Endodermal cell (in vitro differentiated cells): Measurements from ENCODE around the gene TUBA3C. TPM values are rescaled to one million over a fixed set of nuclear protein-coding genes. Genes with fewer than 3 reads are reported as not detected.

Experiments used
- DNase-seq: peaks from one replicate; pipeline ENCODE4 v3.0.0-alpha.2; 2017
- H3K27ac ChIP-seq: 2 replicates; pipeline ENCODE4 v1.5.1; 2013; ENCODE audit warnings: mild to moderate bottlenecking, low read depth, low read length, moderate library complexity
- H3K27me3 ChIP-seq: 2 replicates; pipeline ENCODE4 v1.6.1; 2013; ENCODE audit warnings: mild to moderate bottlenecking, low read length, moderate library complexity; ENCODE audit not compliant: insufficient read depth, control insufficient read depth, poor library complexity, severe bottlenecking
- H3K36me3 ChIP-seq: 2 replicates; pipeline ENCODE4 v1.7.0; 2013; ENCODE audit warnings: mild to moderate bottlenecking, low read length, moderate library complexity; ENCODE audit not compliant: control insufficient read depth, insufficient read depth
- H3K4me1 ChIP-seq: one replicate; pipeline ENCODE4 v1.7.0; 2013; ENCODE audit warnings: low read length; ENCODE audit not compliant: control insufficient read depth, insufficient read depth
- H3K4me3 ChIP-seq: 2 replicates; pipeline ENCODE4 v1.5.1; 2013; ENCODE audit warnings: mild to moderate bottlenecking, low read length, moderate library complexity
- H3K9ac ChIP-seq: 2 replicates; pipeline ENCODE4 v1.6.1; 2013; ENCODE audit warnings: mild to moderate bottlenecking, low read length, moderate library complexity; ENCODE audit not compliant: poor library complexity, severe bottlenecking; ENCODE audit errors: extremely low read depth
- H3K9me3 ChIP-seq: 2 replicates; pipeline ENCODE4 v1.6.1; 2013; ENCODE audit warnings: mild to moderate bottlenecking, low read length, moderate library complexity; ENCODE audit not compliant: control insufficient read depth
- H3K27ac Mint-ChIP-seq: 2 replicates; pipeline ENCODE4 v1.8.0; 2020; ENCODE audit warnings: mixed read lengths
- H3K27me3 Mint-ChIP-seq: 2 replicates; pipeline ENCODE4 v1.8.0; 2021; ENCODE audit warnings: mild to moderate bottlenecking, mixed read lengths; ENCODE audit not compliant: insufficient read depth
- H3K36me3 Mint-ChIP-seq: 2 replicates; pipeline ENCODE4 v1.8.0; 2020; ENCODE audit warnings: low read depth, mixed read lengths
- H3K4me1 Mint-ChIP-seq: 2 replicates; pipeline ENCODE4 v1.8.0; 2020; ENCODE audit warnings: mixed read lengths
- H3K4me3 Mint-ChIP-seq: 2 replicates; pipeline ENCODE4 v1.8.0; 2020; ENCODE audit warnings: mild to moderate bottlenecking, moderate library complexity, mixed read lengths
- H3K9me3 Mint-ChIP-seq: 2 replicates; pipeline ENCODE4 v1.8.0; 2020; ENCODE audit warnings: mild to moderate bottlenecking, mixed read lengths
- WGBS, 2 experiments: methylation state at CpG; one replicate each; pipeline versions ENCODE4 v1.1.5 to v1.1.7; 2013; ENCODE audit warnings: missing lambda C conversion rate in 2 of 2, mixed read lengths in 1 of 2; ENCODE audit not compliant: insufficient coverage in 1 of 2, insufficient read length in 1 of 2; 5-methylcytosine and 5-hydroxymethylcytosine counted together
- total RNA-seq, 2 donors: library from RNA; stranded (reverse); fragmentation: NEBNext Ultra II Directional in 1 of 2; extraction: Animal tissue kit (Norgen Biotek cat#: 25700) in 1 of 2; gene quantifications; 2 replicates in 1 of 2; 3 replicates in 1 of 2; pipeline ENCODE4 v1.2.1, GENCODE V29; 2021
- TF ChIP-seq, protein P1 (sequence below): fragments of 200-600 bp; sonication (generic); conservative IDR thresholded peaks from 2 replicates; pipeline ENCODE4 v1.5.0; 2021; ENCODE audit warnings: antibody characterized with exemption, mild to moderate bottlenecking

The TUBA3C gene
- total RNA-seq, 2 donors from 2014 or later: not detected

DNA sequence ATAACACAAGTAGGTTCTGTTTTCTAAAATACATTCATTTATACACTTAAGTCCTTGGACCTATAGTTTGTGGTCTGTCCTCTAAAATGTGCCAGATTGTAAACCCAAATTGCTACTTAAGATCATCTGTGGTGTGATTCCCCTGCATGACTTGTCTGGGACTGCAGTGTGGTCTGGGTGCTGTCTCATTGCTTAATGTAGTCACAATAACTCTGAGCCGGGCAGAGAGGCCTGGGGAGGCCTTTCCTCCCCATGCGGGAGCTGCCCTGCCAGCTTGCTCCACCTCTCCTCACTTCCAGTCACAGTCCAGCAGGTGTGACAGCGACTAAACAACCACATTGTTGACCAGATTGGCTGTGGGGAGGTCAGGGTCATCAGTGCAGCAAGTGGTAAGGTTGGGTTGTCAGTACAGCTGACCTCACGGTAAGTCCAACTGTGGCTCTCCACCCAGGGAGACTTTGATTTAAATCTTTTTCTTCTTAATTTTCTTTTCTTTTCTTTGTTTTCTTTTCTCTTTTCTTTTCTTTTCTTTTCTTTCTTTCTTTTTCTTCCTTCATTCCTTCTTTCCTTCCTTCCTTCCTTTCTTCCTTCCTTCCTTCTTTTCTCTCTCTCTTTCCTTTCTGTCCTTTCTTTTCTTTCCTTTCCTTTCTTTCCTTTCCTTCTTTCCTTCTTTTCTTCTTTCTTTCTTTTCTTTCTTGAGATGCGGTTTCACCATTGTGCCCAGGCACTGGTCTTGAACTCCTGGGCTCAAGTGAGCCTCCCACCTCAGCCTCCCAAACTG is 4.4 kb upstream of the TUBA3C start:
- Mint-ChIP-seq H3K9me3 (peaks cover 93% of the 10 kb centered on the region), H3K4me3 (no peak overlapping the region), H3K27me3 (no peaks in the 10 kb centered on the region), H3K27ac (no peak overlapping the region), H3K36me3 (peaks cover 4% of the 10 kb centered on the region), H3K4me1 (no peaks in the 10 kb centered on the region)
- Histone ChIP-seq H3K36me3 (no peaks in the 10 kb centered on the region), H3K9me3 (peaks cover 51% of the 10 kb centered on the region), H3K27ac (no peak overlapping the region), H3K4me3 (no peak overlapping the region), H3K9ac (no peak overlapping the region), H3K4me1 (no peaks in the 10 kb centered on the region), H3K27me3 (no peaks in the 10 kb centered on the region)
- TF ChIP-seq, protein P1, sequence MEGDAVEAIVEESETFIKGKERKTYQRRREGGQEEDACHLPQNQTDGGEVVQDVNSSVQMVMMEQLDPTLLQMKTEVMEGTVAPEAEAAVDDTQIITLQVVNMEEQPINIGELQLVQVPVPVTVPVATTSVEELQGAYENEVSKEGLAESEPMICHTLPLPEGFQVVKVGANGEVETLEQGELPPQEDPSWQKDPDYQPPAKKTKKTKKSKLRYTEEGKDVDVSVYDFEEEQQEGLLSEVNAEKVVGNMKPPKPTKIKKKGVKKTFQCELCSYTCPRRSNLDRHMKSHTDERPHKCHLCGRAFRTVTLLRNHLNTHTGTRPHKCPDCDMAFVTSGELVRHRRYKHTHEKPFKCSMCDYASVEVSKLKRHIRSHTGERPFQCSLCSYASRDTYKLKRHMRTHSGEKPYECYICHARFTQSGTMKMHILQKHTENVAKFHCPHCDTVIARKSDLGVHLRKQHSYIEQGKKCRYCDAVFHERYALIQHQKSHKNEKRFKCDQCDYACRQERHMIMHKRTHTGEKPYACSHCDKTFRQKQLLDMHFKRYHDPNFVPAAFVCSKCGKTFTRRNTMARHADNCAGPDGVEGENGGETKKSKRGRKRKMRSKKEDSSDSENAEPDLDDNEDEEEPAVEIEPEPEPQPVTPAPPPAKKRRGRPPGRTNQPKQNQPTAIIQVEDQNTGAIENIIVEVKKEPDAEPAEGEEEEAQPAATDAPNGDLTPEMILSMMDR: no peak
- 63 to 100% methylated on average over 1 to 5 of the region's 5 CpGs for WGBS, 2 experiments
- no peak for DNase-seq

DNA sequence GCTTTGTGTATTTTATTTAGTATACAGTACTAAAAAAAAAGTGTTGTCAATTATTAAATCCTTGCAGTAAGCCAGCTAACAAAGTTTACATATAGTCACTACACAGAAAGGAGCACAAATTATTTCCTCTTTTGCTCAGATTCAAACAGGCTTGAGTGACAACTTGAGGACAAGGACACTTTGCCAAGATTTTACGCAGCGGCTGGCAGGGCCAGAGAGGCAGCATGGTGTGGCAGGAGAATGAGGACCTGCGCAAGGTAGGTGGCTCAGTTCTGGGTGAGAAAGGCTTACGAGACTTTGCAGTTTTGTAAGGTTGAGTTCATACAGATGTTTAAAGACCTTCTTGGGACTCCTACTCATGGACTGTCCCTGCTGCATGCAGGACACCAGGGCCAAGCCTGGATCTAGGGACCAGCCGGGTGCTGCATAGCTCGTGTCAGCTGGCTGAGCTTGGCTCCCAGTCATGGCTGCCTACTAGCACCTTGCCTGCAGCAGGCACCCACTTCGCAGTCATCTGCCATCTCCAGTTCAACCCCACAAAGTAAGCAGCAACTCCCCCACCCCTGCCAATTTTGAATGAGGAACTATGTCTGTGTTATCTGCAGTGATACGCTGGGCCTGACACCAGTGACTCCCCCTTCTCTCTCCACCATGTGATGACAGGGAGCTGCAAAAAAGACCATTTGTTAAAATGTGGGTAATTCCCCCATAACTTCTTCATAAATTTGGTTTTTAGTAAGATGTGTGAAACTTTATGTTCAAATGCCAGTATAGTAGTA is 3.7 kb upstream of the TUBA3C start:
- no peak overlapping the region for H3K27ac ChIP-seq
- no peaks in the 10 kb centered on the region for H3K4me1 Mint-ChIP-seq
- H3K9me3 Mint-ChIP-seq: peaks cover 93% of the 10 kb centered on the region
- no peak overlapping the region for H3K27ac Mint-ChIP-seq
- peaks cover 56% of the 10 kb centered on the region for H3K9me3 ChIP-seq
- peaks cover 4% of the 10 kb centered on the region for H3K36me3 Mint-ChIP-seq
- no peaks in the 10 kb centered on the region for H3K36me3 ChIP-seq
- TF ChIP-seq, protein P1: no peak
- H3K9ac ChIP-seq: no peak overlapping the region
- H3K4me3 ChIP-seq: no peak overlapping the region
- no peak overlapping the region for H3K4me3 Mint-ChIP-seq
- no peaks in the 10 kb centered on the region for H3K27me3 ChIP-seq
- no peaks in the 10 kb centered on the region for H3K4me1 ChIP-seq
- DNase-seq: no peak
- no peaks in the 10 kb centered on the region for H3K27me3 Mint-ChIP-seq
- WGBS, 2 experiments: 82 to 88% methylated on average over 2 to 8 of the region's 8 CpGs

DNA sequence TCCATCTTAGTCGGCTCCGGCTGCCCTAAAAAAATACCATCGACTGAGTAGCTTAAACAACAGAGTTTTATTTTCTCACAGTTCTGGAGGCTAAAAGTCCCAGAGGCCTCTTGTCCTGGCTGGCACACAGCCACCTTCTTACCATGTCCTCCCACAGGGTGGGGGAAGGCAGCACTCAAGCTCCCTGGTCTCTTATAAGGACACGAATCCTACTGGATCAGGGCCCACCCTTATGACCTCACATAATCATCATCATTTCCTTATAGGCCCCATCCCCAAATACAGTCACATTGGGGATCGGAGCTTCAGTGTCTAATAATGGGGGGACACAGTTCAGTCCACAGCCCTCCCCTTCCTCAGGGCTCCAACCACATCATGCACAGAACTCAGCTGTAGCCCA is 2.6 kb upstream of the TUBA3C start:
- no peaks in the 10 kb centered on the region for H3K27me3 ChIP-seq
- Mint-ChIP-seq H3K27ac (no peak overlapping the region), H3K4me1 (no peaks in the 10 kb centered on the region), H3K36me3 (peaks cover 3% of the 10 kb centered on the region), H3K27me3 (no peaks in the 10 kb centered on the region), H3K9me3 (peaks cover 96% of the 10 kb centered on the region), H3K4me3 (no peak overlapping the region)
- TF ChIP-seq, protein P1: no peak
- H3K27ac ChIP-seq: no peak overlapping the region
- peaks cover 66% of the 10 kb centered on the region for H3K9me3 ChIP-seq
- H3K4me1 ChIP-seq: no peaks in the 10 kb centered on the region
- H3K9ac ChIP-seq: no peak overlapping the region
- DNase-seq: no peak
- no peaks in the 10 kb centered on the region for H3K36me3 ChIP-seq
- 93 to 96% methylated on average over 3 to 5 of the region's 5 CpGs for WGBS, 2 experiments
- no peak overlapping the region for H3K4me3 ChIP-seq
